SK-N-MC (cell line): ENCODE data around the gene ALDH8A1.

ENCODE experiments used
- DNase-seq: peaks from one replicate; pipeline ENCODE4 v3.0.0-alpha.2; 2011; ENCODE audit warnings: low read depth, low spot score
- H3K27ac ChIP-seq: fragments of 200-600 bp; sonication (generic); 2 replicates; pipeline ENCODE4 v1.5.1; 2016; ENCODE audit warnings: mixed run types
- H3K36me3 ChIP-seq: fragments of 200-600 bp; sonication (generic); 2 replicates; pipeline ENCODE4 v1.6.1; 2017; ENCODE audit warnings: antibody characterized with exemption, low read length, mixed read lengths; ENCODE audit not compliant: insufficient read depth
- H3K4me3 ChIP-seq: fragments of 200-600 bp; sonication (generic); 2 replicates; pipeline ENCODE4 v1.5.1; 2016
- H3K9ac ChIP-seq: fragments of 200-600 bp; sonication (generic); 2 replicates; pipeline ENCODE4 v1.8.0; 2017; ENCODE audit warnings: mixed run types, mixed read lengths; ENCODE audit not compliant: insufficient read length
- H3K9me3 ChIP-seq: fragments of 200-600 bp; sonication (generic); 2 replicates; pipeline ENCODE4 v1.6.1; 2017; ENCODE audit warnings: low read depth, mild to moderate bottlenecking, antibody characterized with exemption, low read length, moderate library complexity, mixed read lengths
- EZH2 ChIP-seq: fragments of 200-600 bp; sonication (generic); IDR thresholded peaks from one replicate; pipeline ENCODE4 v1.6.1; 2017; ENCODE audit warnings: antibody characterized with exemption
- FOXP2 ChIP-seq: optimal IDR thresholded peaks from 2 replicates; pipeline ENCODE3; 2011; ENCODE audit warnings: mild to moderate bottlenecking, moderate library complexity; ENCODE audit not compliant: insufficient read depth; ENCODE audit errors: extremely low read length, control extremely low read depth
- POLR2AphosphoS5 ChIP-seq: IDR thresholded peaks from 2 replicates; pipeline ENCODE4 v1.6.1; 2012; ENCODE audit warnings: mild to moderate bottlenecking, low read depth, low read length, borderline replicate concordance

ALDH8A1 gene

DNA sequence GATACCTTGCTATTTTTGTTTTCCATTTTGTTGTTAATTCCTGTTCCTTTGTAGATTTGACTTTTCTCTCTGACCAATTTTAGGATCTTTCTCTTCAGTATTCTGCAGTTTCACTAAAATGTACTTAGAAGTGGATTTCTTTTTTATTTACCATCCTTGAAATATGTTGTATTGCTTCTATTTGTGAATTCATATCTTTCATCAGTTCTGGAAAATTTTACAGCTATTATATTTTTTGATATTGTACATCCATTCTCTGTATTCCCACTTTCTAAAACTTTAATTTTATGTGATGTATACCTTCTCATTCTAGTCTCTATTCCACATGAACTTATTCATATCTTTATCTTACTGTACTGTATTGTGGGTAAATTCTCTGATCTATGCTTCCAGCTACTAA lies 9.7 kb upstream of the ALDH8A1 start:
- no peak overlapping the region for H3K4me3 ChIP-seq
- H3K36me3 ChIP-seq: peaks cover 46% of the 10 kb centered on the region
- H3K9ac ChIP-seq: no peak overlapping the region
- TF ChIP-seq POLR2AphosphoS5: no peak
- TF ChIP-seq EZH2: no peak
- TF ChIP-seq FOXP2: no peak
- no peak for DNase-seq
- H3K9me3 ChIP-seq: no peaks in the 10 kb centered on the region
- no peak overlapping the region for H3K27ac ChIP-seq

DNA sequence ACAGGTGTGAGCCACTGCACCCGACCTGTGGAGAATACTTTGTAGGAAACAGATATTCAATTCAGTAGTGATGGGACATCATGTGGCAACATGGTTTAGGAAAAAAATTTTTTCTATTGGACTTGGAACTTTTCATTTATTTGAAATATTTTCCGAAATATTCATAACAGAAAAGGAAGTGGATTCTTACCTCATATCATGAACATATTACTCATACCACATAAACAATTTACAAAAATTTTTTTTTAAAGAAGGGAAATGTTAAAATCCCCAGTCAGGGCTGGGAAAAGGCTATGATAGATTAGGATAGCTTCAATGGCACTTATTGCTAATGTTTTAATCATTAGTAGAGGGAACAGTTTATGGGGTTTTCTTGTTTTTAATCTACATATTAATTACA lies 6.8 kb upstream of the ALDH8A1 start:
- H3K27ac ChIP-seq: no peak overlapping the region
- no peaks in the 10 kb centered on the region for H3K9me3 ChIP-seq
- TF ChIP-seq POLR2AphosphoS5 (no peak), EZH2 (no peak), FOXP2 (no peak)
- peaks cover 21% of the 10 kb centered on the region for H3K36me3 ChIP-seq
- no peak overlapping the region for H3K4me3 ChIP-seq
- DNase-seq: no peak
- no peak overlapping the region for H3K9ac ChIP-seq

DNA sequence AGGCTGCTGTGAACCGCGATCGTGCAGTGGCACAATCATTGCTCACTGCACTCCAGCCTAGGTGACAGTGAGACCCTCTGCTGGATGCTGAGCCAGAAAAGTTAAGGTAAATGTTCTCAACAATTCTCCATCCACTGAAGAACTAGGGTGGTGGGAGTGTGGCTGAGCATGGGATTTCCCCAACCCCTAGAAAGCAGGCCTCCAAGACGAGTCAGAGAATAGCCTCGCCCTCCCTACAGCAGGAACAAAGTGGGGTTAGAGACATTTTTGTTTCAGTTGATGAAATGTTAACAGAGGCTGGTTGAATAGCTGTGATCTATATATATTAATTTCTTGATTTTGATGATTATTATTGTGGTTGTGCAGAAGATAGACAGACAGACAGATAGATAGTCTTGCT lies 6.1 kb upstream of the ALDH8A1 start:
- no peak for DNase-seq
- Histone ChIP-seq H3K9ac (no peak overlapping the region), H3K27ac (no peak overlapping the region), H3K4me3 (no peak overlapping the region), H3K9me3 (no peaks in the 10 kb centered on the region), H3K36me3 (peaks cover 15% of the 10 kb centered on the region)
- no peak for TF ChIP-seq POLR2AphosphoS5
- TF ChIP-seq EZH2: no peak
- no peak for TF ChIP-seq FOXP2

DNA sequence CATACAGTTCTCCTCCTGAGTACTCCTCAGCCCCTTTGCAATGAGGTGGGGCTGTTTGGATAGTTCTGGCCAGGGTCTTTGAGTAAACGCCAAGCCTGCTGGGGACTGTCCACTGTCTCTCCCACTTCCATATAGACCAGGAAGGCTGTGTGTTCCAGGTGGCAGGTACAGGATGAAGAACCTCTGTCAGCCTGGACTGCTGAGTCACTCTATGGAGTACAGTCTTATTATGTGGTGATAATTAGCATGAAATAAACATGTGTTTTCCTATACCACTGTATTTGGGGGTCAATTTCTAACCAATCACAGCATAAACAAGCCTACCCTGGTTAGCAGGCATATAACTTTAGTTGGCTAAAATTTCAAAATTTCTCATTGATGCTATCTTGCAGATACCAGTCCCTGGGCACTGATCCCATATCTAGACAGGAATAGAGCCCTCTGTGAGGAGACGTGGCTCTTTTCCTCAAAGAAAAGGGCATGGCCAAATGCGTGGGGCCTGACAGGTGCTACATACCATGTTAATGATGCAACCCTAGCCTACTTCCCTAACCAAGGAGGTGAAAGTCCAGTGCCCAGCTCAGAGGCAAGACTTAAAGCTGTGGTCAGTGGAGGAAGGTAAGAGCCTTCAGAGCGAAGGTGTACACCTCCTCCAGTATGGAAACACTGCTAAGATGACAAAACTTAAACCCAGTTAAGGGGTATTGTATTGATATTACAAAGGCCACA lies 4.5 kb upstream of the ALDH8A1 start:
- H3K9me3 ChIP-seq: no peaks in the 10 kb centered on the region
- DNase-seq: no peak
- no peak for TF ChIP-seq POLR2AphosphoS5
- TF ChIP-seq EZH2: no peak
- no peak for TF ChIP-seq FOXP2
- peaks cover 8% of the 10 kb centered on the region for H3K36me3 ChIP-seq
- no peak overlapping the region for H3K4me3 ChIP-seq
- no peak overlapping the region for H3K9ac ChIP-seq
- H3K27ac ChIP-seq: no peak overlapping the region

DNA sequence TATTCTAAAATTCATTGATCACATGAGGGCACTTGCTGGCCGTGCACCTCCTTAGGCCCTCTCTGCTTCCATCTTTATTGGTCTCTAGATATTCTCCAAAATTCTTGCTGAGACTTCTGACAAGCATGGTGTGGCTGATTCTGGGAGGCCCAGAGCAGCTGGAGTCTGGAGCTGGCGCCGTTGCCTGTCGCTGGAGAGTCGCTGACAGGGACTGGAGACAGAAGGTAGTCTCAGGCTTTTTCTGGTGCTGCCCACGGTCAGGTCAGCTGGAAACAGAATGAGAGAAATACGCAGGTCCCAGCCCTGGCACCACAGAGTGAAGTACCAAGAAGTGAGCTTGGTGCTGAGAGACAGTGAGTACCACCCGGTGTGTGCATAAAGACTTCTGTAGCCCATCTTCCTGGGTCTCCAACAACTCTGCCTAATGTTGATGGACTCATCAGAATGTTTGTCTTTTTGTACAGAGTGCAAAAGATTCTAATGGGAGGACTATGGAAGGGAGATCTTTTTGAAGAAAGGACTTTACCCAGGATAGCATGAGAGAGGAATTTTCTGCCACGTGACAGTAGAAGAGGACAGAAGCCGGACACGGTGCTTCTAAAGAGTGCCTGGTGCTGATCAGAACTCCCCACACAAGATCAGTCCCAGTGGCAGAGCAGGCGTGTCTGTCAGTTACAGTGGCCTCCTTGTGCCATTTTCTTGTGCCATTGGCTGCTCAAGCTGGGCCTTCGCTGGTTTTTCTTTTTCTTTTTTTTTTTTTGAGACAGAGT lies 1.8 kb upstream of the ALDH8A1 start:
- no peak overlapping the region for H3K4me3 ChIP-seq
- TF ChIP-seq POLR2AphosphoS5 (no peak), EZH2 (no peak), FOXP2 (no peak)
- no peak overlapping the region for H3K9ac ChIP-seq
- no peak overlapping the region for H3K27ac ChIP-seq
- DNase-seq: no peak
- no peaks in the 10 kb centered on the region for H3K9me3 ChIP-seq
- no peaks in the 10 kb centered on the region for H3K36me3 ChIP-seq

DNA sequence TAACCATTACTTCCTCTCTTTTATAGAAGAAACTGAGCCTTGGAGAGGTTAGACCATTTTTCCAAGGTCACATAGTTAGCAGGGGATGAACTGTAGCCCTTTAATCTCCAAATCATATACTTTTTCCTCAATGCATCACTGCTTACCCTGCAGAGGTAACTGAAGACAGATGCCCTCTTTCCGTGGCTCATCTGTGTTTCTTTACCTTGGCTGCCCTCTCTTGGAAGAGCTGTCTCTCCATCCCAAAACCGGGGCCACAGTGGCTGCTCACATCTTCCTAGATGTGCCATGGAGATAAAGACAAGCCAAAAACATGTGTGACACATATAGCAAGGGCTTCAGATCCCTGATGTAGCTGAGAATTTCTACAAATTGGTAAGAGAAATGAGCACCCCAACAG lies 581 bp upstream of the ALDH8A1 start:
- Histone ChIP-seq H3K9ac (no peak overlapping the region), H3K9me3 (no peaks in the 10 kb centered on the region), H3K36me3 (no peaks in the 10 kb centered on the region), H3K4me3 (no peak overlapping the region), H3K27ac (no peak overlapping the region)
- DNase-seq: no peak
- TF ChIP-seq POLR2AphosphoS5 (no peak), FOXP2 (no peak), EZH2 (no peak)

DNA sequence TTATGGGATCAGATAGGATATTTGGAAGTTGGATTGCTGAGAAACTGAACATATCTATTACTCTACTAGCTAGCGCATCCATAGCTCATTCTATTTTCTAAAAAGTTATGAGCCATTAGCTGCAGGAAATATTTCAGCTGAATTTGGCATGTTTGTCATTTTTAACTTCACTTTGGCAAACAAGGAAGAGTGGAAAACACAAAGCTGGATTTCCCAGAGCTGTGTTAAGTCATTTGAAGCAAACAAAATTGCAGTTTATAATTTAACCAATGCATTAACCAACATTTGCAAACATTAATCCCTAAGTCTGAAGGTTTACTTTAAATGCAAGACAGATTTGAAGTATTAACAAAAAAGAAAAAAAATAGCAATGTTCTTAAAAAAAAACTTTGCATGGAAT lies 1.2 kb downstream of the ALDH8A1 start:
- Histone ChIP-seq H3K4me3 (no peak overlapping the region), H3K9me3 (no peaks in the 10 kb centered on the region), H3K27ac (no peak overlapping the region), H3K36me3 (no peaks in the 10 kb centered on the region), H3K9ac (no peak overlapping the region)
- DNase-seq: no peak
- TF ChIP-seq FOXP2: no peak

DNA sequence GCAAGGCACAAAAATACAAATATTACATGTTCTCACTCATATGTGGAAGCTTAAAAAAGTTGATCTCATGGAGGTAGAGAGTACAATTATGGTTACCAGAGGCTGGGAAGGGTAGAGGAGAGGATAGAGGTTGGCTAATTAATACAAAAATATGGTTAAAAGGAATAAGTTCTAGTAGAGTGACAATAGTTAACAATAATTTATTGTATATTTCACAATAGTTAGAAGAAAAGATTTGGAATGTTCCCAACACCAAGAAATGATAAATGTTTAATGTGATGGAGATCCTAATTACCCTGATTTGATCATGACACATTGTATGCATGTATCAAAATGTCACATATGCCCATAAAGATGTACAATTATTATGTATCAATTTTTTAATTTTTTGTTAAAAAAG lies 1.8 kb downstream of the ALDH8A1 start:
- H3K36me3 ChIP-seq: no peaks in the 10 kb centered on the region
- no peak for DNase-seq
- H3K9ac ChIP-seq: no peak overlapping the region
- H3K4me3 ChIP-seq: no peak overlapping the region
- no peak overlapping the region for H3K27ac ChIP-seq
- H3K9me3 ChIP-seq: no peaks in the 10 kb centered on the region
- TF ChIP-seq EZH2 (no peak), POLR2AphosphoS5 (no peak), FOXP2 (no peak)

DNA sequence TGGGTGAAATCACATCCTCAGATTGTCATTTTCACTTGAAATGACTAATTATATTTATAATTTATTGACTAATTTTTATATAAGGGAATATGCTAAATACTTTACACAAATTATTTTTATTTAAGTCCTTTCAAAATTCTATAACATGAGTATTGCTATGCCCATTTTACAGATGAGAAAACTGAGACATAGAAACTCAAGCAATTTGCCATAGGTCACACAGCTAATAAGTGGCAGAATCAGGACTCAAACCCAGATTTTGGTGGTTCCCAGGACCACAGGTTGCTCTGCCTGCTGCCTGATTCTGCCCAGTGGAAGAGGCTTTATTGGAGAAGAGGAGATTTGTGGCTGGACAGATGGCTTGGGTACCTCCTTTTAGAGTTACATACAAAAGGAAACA lies 4.9 kb downstream of the ALDH8A1 start:
- no peak for TF ChIP-seq POLR2AphosphoS5
- TF ChIP-seq FOXP2: no peak
- TF ChIP-seq EZH2: no peak
- no peak for DNase-seq
- H3K9ac ChIP-seq: no peak overlapping the region
- no peak overlapping the region for H3K4me3 ChIP-seq
- H3K9me3 ChIP-seq: no peaks in the 10 kb centered on the region
- no peaks in the 10 kb centered on the region for H3K36me3 ChIP-seq
- no peak overlapping the region for H3K27ac ChIP-seq
